ENCODE results near the gene FER1L5.
"Not testable (repeated sequence)": the region's sequence is repeated elsewhere in the genome, so short reads cannot be mapped to it uniquely, and the experiment has no call there.

FER1L5 gene

DNA sequence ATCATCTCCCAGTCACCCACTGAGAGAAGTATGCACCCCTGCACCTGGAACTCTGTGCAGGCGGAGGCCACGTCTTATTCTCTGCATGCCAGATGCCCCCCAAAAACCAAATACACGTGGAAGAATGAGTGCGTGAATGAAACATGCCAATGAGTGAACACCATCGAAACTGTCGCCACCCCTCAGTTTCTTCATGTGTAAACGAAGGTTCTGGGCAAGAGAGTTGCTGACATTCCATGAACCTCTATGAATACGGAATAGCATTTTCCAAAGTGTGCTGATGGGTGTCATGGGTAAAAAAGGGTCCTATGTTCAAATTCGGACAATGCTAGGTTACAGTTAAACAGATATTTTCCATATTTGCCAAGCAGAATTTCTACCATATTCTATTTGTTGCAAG is 19.8 kb downstream of the FER1L5 start:
- DNase-seq (ENCODE audit: low spot score) = no peak
- H3K27ac ChIP-seq = no peak overlapping the region
- TF ChIP-seq, protein P1, sequence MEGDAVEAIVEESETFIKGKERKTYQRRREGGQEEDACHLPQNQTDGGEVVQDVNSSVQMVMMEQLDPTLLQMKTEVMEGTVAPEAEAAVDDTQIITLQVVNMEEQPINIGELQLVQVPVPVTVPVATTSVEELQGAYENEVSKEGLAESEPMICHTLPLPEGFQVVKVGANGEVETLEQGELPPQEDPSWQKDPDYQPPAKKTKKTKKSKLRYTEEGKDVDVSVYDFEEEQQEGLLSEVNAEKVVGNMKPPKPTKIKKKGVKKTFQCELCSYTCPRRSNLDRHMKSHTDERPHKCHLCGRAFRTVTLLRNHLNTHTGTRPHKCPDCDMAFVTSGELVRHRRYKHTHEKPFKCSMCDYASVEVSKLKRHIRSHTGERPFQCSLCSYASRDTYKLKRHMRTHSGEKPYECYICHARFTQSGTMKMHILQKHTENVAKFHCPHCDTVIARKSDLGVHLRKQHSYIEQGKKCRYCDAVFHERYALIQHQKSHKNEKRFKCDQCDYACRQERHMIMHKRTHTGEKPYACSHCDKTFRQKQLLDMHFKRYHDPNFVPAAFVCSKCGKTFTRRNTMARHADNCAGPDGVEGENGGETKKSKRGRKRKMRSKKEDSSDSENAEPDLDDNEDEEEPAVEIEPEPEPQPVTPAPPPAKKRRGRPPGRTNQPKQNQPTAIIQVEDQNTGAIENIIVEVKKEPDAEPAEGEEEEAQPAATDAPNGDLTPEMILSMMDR (conservative IDR thresholded peaks at IDR 0.05; ENCODE audit: low read depth) = no peak
- CTCF ChIA-PET = no interaction called here
- POLR2A ChIA-PET (ENCODE audit: low non-redundant PET) = no interaction called here

DNA sequence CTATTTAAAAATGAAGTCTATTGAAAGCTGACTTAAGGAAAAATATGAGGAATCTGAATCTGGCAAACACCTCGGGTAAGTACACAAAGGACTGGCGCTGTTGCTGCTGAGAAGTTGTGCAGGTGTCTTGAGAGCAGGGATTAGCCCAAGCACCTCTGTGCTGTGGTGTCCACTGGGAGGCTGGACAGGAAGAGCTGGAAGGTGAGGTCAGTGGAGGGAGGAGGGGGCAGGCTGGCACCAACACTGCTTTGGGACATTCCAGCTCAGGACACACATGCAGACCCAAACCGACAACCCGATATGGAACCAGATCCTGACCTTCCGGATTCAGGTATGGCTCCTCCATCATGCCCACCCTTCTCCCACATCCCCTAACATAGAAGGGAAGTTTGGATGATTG is 20.6 kb downstream of the FER1L5 start:
- ChIA-PET CTCF (interaction anchor here (0.6 kb wide), 1 partner anchor 24 kb away, joined by 7 read pairs; no protein-coding TSS in a partner anchor), POLR2A (ENCODE audit: low non-redundant PET) (no interaction called here)
- TF ChIP-seq, protein P1 (conservative IDR thresholded peaks at IDR 0.05; ENCODE audit: low read depth) = no peak

DNA sequence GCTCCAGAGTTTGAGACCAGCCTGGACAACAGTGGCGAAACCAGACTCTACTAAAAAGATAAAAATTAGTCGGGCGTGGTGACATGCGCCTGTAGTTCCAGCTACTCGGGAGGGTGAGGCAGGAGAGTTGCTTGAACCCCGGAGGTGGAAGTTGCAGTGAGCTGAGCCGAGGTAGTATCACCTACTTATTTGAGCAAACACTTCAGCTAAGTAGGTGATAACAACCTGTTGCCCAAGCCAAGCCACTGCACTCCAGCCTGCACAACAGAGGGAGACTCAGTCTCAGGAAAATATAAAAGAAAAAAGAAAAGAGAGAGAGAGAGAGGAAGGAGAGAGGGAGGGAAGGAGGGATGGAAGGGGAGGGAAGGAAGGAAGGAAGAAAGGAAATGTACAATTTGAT is 21.3 kb downstream of the FER1L5 start:
- DNase-seq (ENCODE audit: low spot score) = no peak
- TF ChIP-seq, protein P1 (conservative IDR thresholded peaks at IDR 0.05; ENCODE audit: low read depth) = no peak
- CTCF ChIA-PET = interaction anchor here (0.5 to 0.6 kb wide), 2 partner anchors 24 to 44 kb away, joined by 4 to 7 read pairs; no protein-coding TSS in a partner anchor
- POLR2A ChIA-PET (ENCODE audit: low non-redundant PET) = no interaction called here
- no peak overlapping the region for H3K27ac ChIP-seq

More for the DNA sequence above, 20.6 kb downstream of the FER1L5 start:
- no peak for DNase-seq (ENCODE audit: low spot score)
- H3K27ac ChIP-seq = no peak overlapping the region

DNA sequence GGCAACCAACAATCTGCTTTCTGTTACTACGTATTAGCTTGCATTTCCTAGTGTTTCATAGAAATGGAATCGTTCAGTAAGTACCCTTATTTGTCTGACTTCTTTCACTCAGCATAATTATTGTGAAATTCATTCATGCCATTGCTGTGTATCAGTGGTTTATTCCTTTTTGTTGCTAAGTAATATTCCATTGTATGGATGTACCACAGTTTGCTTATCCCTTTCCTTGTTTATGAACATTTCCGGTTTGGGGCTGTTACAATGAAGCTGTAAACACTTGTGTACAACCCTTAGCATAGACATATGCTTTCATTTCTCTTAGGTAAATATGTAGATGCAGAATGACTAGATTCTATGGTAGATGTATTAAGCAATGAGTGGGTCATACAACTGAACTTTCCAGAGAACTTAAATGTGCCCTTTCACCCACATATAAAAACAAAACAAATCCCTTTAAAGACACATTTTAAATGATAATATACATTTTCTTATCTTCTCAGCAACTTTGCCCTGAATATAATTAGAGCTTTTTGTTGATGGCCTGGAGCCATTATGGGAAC is 21.9 kb downstream of the FER1L5 start:
- POLR2A ChIA-PET (ENCODE audit: low non-redundant PET) = interaction anchor here (1.1 kb wide), 1 partner anchor 26 kb away, joined by 4 read pairs; the partner anchor contains the start of gene KANSL3
- CTCF ChIA-PET = interaction anchor here (0.5 to 0.6 kb wide), 2 partner anchors 45 to 97 kb away, joined by 3 to 4 read pairs; no protein-coding TSS in a partner anchor
- no peak overlapping the region for H3K27ac ChIP-seq
- no peak for DNase-seq (ENCODE audit: low spot score)
- TF ChIP-seq, protein P1 (conservative IDR thresholded peaks at IDR 0.05; ENCODE audit: low read depth) = no peak

DNA sequence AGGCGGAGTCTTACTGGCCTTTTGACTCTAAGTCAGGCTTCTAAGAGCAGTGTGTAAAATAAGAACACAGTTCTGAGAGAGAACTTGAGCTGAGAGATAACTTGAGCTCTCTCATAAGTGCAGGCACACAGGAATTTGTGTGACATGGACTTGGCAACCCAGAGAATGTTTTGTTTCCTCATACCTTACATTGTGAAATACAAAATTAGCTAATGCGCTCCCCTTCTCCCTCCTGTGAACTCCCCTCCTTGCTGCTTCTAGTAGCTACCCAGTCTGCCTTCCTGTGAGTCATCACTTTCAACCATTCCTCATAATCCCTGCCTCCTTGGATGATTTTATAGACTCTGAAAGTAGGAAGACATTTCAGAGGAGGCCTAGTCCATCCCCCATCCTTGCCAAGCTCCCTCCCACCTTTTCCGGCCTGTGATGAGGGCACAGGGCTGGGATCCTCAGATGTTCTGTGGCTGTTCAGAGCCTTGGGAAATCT is 22.6 kb downstream of the FER1L5 start:
- POLR2A ChIA-PET (ENCODE audit: low non-redundant PET) = interaction anchor here (0.5 to 1.1 kb wide), 4 partner anchors 13 to 183 kb away, joined by 3 to 4 read pairs (median 3); partner anchors contain the start of gene KANSL3
- CTCF ChIA-PET = interaction anchor here (0.6 kb wide), 1 partner anchor 257 kb away, joined by 3 read pairs; no protein-coding TSS in a partner anchor
- peak; percentile 96 for DNase-seq (ENCODE audit: low spot score)
- TF ChIP-seq, protein P1 (conservative IDR thresholded peaks at IDR 0.05; ENCODE audit: low read depth) = no peak
- peak overlapping the region; percentile 88 for H3K27ac ChIP-seq

DNA sequence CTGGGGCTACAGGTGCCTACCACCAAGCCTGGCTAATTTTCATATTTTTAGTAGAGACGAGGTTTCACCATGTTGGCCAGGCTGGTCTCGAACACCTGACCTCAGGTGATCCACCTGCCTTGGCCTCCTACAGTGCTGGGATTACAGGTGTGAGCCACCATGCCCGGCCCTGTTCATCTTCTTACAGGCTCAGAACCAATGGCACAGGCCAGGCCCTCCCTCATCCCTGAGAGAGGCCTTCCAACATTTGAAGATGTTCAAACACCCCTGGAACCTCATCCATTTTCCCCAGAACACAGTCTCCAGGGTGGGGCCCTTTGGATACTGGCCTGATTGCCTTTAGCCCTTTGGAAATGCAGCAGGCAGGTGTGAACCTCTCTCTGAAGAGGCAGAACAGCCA is 23.2 kb downstream of the FER1L5 start:
- DNase-seq (ENCODE audit: low spot score) = not testable (repeated sequence)
- ChIA-PET POLR2A (ENCODE audit: low non-redundant PET) (interaction anchor here (0.7 kb wide), 1 partner anchor 36 kb away, joined by 3 read pairs; no protein-coding TSS in a partner anchor), CTCF (interaction anchor here (0.6 kb wide), 2 partner anchors 96 to 256 kb away, joined by 3 read pairs; no protein-coding TSS in a partner anchor)
- H3K27ac ChIP-seq = peak overlapping the region; percentile 88

DNA sequence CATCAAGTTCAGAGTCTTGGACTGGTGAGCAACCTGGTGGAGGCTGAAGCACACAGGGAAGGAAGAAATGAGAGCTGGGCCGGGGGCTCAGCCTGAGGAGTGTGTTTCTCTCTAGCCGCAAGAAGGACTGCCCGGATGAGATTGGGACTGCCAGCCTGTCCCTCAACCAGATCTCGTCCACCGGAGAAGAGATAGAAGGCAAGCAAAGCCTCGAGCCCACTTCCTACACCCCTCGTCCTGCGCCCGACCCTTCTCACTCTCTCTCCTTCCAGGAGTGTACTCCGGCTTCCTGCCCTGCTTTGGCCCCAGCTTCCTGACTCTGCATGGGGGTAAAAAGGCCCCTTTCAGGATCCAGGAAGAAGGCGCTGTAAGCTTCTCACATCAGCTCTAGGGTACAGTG is 26.2 kb downstream of the FER1L5 start:
- DNase-seq (ENCODE audit: low spot score) = no peak
- CTCF ChIA-PET = no interaction called here
- H3K27ac ChIP-seq = no peak overlapping the region
- POLR2A ChIA-PET (ENCODE audit: low non-redundant PET) = no interaction called here
- TF ChIP-seq, protein P1 (conservative IDR thresholded peaks at IDR 0.05; ENCODE audit: low read depth) = no peak

Measured in RWPE1 (cell line).